HepG2 (cell line): ENCODE data around the gene SMARCA4. TPM values are rescaled to one million over a fixed set of nuclear protein-coding genes. Genes with fewer than 3 reads are reported as not detected.

Source experiments
- AFF4 ChIP-seq: sonication (generic); formaldehyde crosslinking; IDR thresholded peaks from 2 replicates; pipeline ENCODE4 v1.4.0; 2020; ENCODE audit warnings: missing genetic modification reagents
- BCL3 ChIP-seq: sonication (generic); formaldehyde crosslinking; IDR thresholded peaks from 2 replicates; pipeline ENCODE4 v1.5.1; 2020; ENCODE audit warnings: mild to moderate bottlenecking, missing genetic modification reagents, moderate library complexity
- ESRRA ChIP-seq: sonication (generic); formaldehyde crosslinking; IDR thresholded peaks from 2 replicates; pipeline ENCODE4 v1.5.1; 2020; ENCODE audit warnings: mild to moderate bottlenecking, low read depth, missing genetic modification reagents
- FOSL2 ChIP-seq: sonication (generic); formaldehyde crosslinking; IDR thresholded peaks from 2 replicates; pipeline ENCODE4 v1.4.0; 2020; ENCODE audit warnings: missing genetic modification reagents
- HES4 ChIP-seq: sonication (generic); formaldehyde crosslinking; IDR thresholded peaks from 2 replicates; pipeline ENCODE4 v1.9.0; 2021; ENCODE audit warnings: mild to moderate bottlenecking, missing genetic modification reagents, borderline replicate concordance
- HNF1A ChIP-seq, 2 experiments: sonication (generic) in 1 of 2; formaldehyde crosslinking in 1 of 2; IDR thresholded peaks; 2 replicates each; pipeline versions ENCODE4 v1.4.0 to v1.6.1; 2016 to 2020; ENCODE audit warnings: borderline replicate concordance in 1 of 2, low read depth in 1 of 2, mild to moderate bottlenecking in 1 of 2, missing genetic modification reagents in 1 of 2
- MXI1 ChIP-seq: IDR thresholded peaks from 3 replicates; pipeline ENCODE4 v1.6.1; 2012; ENCODE audit warnings: low read depth, low read length, inconsistent platforms, borderline replicate concordance
- NKX3-1 ChIP-seq: sonication (generic); formaldehyde crosslinking; IDR thresholded peaks from 2 replicates; pipeline ENCODE4 v1.5.0; 2020; ENCODE audit warnings: missing genetic modification reagents
- REPIN1 ChIP-seq: sonication (generic); formaldehyde crosslinking; IDR thresholded peaks from 2 replicates; pipeline ENCODE4 v1.8.0; 2022; ENCODE audit warnings: missing genetic modification reagents, low read depth, mild to moderate bottlenecking, borderline replicate concordance
- SIN3A ChIP-seq: IDR thresholded peaks from 2 replicates; pipeline ENCODE4 v1.6.1; 2011; ENCODE audit warnings: low read depth, mild to moderate bottlenecking, control low read depth, low read length, borderline replicate concordance
- SKI ChIP-seq: fragments of 450-650 bp; IDR thresholded peaks from one replicate; pipeline ENCODE4 v1.6.1; 2018; ENCODE audit warnings: mild to moderate bottlenecking; ENCODE audit not compliant: partially characterized antibody
- THYN1 ChIP-seq: sonication (generic); formaldehyde crosslinking; IDR thresholded peaks from 2 replicates; pipeline ENCODE4 v1.8.1; 2023; ENCODE audit warnings: low read depth, mild to moderate bottlenecking, moderate library complexity, missing genetic modification reagents, borderline replicate concordance
- TIGD3 ChIP-seq: sonication (generic); formaldehyde crosslinking; IDR thresholded peaks from 2 replicates; pipeline ENCODE4 v1.5.1; 2020; ENCODE audit warnings: mild to moderate bottlenecking, missing genetic modification reagents, borderline replicate concordance
- ZFY ChIP-seq: sonication (generic); formaldehyde crosslinking; IDR thresholded peaks from 2 replicates; pipeline ENCODE4 v1.4.0; 2020; ENCODE audit warnings: missing genetic modification reagents
- ZMYM3 ChIP-seq: sonication (generic); formaldehyde crosslinking; IDR thresholded peaks from 2 replicates; pipeline ENCODE4 v1.5.1; 2020; ENCODE audit warnings: mild to moderate bottlenecking, missing genetic modification reagents
- ZNF343 ChIP-seq: sonication (generic); formaldehyde crosslinking; IDR thresholded peaks from 2 replicates; pipeline ENCODE4 v1.4.0; 2020; ENCODE audit warnings: mild to moderate bottlenecking, missing genetic modification reagents
- ZNF616 ChIP-seq: sonication (generic); formaldehyde crosslinking; IDR thresholded peaks from 2 replicates; pipeline ENCODE4 v1.5.0; 2020; ENCODE audit warnings: low read depth, mild to moderate bottlenecking, missing genetic modification reagents
- polyA plus RNA-seq, 8 experiments: library from polyadenylated mRNA; depleted of rRNA in 3 of 8; stranded (reverse) in 7 of 8; unstranded in 1 of 8; fragments of >200 nt; fragmentation: Illumina TruSeq in 4 of 8; extraction: Trizol in 4 of 8; gene quantifications; 2 replicates each; pipeline versions ENCODE4 v1.2.1 to v1.2.3, GENCODE V29; 2011 to 2016; ENCODE audit warnings: low read depth in 4 of 8, missing spikeins in 1 of 8, mixed read lengths in 1 of 8; ENCODE audit not compliant: insufficient read depth in 1 of 8
- total RNA-seq, 5 experiments: library from RNA; depleted of rRNA; stranded (reverse); fragments of >200 nt; fragmentation: Illumina TruSeq; extraction: Trizol; gene quantifications; 2 replicates each; pipeline ENCODE4 v1.2.3, GENCODE V29; 2016; ENCODE audit warnings: low read depth in 1 of 5

Gene SMARCA4
- total and polyA plus RNA-seq, 2 of the 13 experiments (the other 11 are each of a cell fraction or from before 2014, with no cell fraction given), result 25.4 to 45.9 TPM

GRCh38 chr19:11090264-11090996 lies 129.6 kb downstream of the SMARCA4 start (continued):
- no peak for TF ChIP-seq HNF1A (IDR thresholded peaks at IDR 0.05; ENCODE audit: low read depth)
- 0 out of 2 replicates have a peak, but pooled peaks have one; percentile 60 for TF ChIP-seq HNF1A (CRISPR knock-in tag; IDR thresholded peaks at IDR 0.05; ENCODE audit: borderline replicate concordance)
- TF ChIP-seq REPIN1 (CRISPR knock-in tag), result peak; percentile 15; the same call in 1 of the 2 replicates
- peak; percentile 26; the same call in 1 of the 2 replicates for TF ChIP-seq FOSL2
- peak; percentile 60; the same call in 2 of the 3 replicates for TF ChIP-seq MXI1
- TF ChIP-seq HES4, result peak; percentile 83; the same call in 1 of the 2 replicates
- TF ChIP-seq TIGD3 (CRISPR knock-in tag), result no peak
- 0 out of 2 replicates have a peak, but pooled peaks have one; percentile 54 for TF ChIP-seq NKX3-1 (CRISPR knock-in tag)
- TF ChIP-seq SIN3A, result peak; percentile 31; the same call in 1 of the 2 replicates
- peak; percentile 24 for TF ChIP-seq SKI
- TF ChIP-seq ZFY, result peak; percentile 71
- TF ChIP-seq BCL3 (CRISPR knock-in tag), result peak; percentile 88
- no peak for TF ChIP-seq THYN1
- TF ChIP-seq ZNF616 (CRISPR knock-in tag), result 0 out of 2 replicates have a peak, but pooled peaks have one; percentile 38
- TF ChIP-seq ESRRA (CRISPR knock-in tag), result no peak
- no peak for TF ChIP-seq ZMYM3
- peak; percentile 82 for TF ChIP-seq AFF4 (CRISPR knock-in tag)
- peak; percentile 42; the same call in 1 of the 2 replicates for TF ChIP-seq ZNF343 (CRISPR knock-in tag)
